DMS 273 (cell line): ENCODE measurements around the gene ANAPC15.
A peak's percentile ranks its signal among the peaks of the same experiment; 100 is the strongest.

Experiments used
- DNase-seq: peaks from one replicate; lab custom pipeline; 2025; ENCODE audit not compliant: unreplicated experiment; lab: John Stamatoyannopoulos, UW

Gene ANAPC15

DNA sequence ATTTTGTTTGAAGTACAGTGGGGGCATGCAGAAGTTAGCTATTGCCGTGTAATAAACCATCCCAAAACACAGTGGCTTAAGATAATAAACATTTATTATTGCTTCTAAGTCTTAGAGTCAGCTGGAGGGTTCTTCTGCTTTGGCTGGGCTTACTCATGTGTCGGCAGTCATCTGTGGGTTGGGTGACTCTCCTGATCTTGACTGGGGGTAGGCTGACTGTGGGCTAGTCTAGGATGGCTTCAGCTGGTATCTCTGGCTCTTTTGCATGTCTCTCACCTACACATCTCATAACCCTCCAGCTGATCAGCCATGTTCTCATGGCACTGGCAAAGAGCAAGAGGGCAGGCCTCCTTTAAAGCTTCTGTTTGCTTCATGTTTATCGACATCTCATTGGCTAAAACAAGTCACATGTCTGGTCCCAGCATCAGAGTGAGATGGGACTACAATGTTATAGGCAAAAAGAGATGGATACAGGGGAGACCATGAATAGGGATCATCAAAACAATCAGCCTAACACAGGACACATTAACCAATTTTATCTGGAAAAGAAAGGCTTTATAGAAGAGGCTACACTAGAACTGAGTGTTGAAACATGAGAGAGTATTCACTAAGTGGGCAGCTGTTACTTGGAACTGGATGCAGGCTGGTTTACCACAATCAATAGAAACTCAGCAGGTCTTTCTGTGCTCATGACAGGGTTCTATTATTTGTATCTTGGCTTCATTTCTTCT is 26.7 kb downstream of the ANAPC15 start:
- DNase-seq = peak; percentile 31

DNA sequence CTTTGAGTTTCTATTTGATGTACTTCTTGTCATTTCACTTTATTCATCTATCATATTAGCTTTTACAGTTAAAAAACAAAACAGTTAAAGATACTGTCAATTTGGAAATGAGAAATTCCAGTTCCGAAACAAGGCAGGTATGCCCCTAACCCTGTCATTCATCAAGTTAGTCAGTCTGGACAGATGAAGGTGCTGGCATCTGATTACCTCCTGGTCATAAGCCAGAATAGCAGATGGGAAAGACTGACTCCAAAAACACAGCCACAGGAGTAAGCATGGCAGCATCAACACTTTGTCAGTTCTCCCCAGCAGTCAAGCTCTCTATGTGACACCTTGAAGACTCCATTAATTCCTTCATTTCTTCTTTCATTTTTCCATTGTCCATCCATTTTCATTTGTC is 27.5 kb downstream of the ANAPC15 start:
- peak; percentile 89 for DNase-seq

DNA sequence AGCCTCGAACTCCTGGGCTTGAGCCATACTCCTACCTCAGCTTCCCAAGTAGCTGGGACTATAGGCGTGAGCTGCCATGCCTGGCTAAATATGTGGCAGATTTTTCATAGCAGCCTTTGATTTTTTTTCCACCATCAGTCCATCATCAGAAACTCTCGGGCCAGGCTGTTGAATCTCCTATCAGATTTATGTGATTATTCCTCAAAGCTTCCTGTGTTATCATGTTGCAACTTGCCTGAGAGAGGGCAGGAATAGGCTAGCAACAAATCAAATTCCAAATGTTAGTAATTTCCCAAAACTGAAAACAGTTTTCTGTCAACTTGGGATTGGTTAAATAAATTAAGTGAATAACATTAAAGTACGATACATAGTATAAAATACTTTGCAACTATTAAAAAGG is 28.4 kb downstream of the ANAPC15 start:
- DNase-seq = peak; percentile 31

DNA sequence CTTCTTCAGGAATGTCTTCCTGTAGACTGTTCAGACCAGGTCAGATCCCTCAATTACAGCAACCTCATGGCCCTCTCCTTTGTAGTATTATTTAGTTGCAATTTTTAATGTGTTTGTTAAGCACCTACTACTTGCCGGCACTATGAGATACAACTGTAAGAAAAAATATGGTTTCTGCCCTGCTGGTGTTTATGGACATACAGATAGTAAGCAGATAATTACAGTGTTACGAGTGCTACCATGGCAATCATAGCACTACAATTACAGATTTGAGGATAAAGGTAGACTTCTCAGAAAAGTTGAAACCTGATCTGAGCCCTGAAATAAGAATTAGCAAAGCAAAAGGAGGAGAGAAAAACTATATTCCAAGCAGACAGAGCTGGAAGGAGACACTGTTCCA is 29.1 kb downstream of the ANAPC15 start:
- no peak for DNase-seq

DNA sequence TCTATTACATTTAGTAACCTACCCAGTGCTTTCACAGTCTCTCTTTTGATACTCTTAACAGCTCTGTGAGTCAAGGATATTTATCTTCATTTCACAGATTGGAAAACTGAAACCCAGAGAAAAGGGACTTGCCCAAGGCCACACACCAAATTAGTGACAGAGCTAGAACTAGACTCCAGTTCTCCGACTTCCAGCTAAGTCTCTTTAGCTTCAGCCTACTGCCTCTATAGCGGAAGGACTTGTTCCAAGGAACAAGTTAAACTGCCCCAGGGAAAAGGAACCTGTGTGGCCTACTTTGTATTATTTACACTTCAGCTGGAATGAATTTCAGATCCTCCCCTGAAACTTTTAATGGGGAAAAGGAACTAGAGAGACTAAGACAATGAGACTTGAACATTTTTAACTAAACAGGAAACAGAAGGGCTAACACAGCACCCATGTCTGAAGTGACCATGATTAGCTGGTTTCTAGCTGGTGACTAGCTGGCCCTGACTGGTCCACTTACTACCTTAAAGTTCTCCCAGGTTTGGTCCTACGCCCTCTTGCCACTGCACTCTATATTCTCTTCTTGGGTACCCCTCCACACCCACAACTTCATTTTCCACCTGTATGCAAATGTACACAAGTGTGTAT is 30.6 kb downstream of the ANAPC15 start:
- DNase-seq = no peak

DNA sequence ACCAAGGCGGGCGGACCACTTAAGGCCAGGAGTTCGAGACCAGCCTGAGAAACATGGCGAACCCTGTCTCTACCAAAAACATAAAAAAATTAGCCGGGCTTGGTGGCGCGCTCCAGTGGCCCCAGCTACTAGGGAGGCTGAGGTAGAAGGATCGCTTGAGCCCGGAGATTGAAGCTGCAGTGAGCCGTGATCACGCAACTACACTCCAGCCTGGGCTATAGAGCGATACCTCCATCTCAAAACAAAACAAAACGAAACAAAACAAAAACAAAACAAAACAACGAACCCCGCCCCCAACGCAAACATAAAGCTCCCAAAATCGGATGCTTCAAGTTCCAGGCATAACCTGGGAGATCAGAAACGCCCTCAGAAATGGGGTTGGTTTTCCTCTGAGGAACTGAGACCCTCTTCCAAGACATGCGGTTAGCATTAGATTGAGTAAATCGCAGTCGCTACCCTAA is 31.3 kb downstream of the ANAPC15 start:
- DNase-seq = no peak

DNA sequence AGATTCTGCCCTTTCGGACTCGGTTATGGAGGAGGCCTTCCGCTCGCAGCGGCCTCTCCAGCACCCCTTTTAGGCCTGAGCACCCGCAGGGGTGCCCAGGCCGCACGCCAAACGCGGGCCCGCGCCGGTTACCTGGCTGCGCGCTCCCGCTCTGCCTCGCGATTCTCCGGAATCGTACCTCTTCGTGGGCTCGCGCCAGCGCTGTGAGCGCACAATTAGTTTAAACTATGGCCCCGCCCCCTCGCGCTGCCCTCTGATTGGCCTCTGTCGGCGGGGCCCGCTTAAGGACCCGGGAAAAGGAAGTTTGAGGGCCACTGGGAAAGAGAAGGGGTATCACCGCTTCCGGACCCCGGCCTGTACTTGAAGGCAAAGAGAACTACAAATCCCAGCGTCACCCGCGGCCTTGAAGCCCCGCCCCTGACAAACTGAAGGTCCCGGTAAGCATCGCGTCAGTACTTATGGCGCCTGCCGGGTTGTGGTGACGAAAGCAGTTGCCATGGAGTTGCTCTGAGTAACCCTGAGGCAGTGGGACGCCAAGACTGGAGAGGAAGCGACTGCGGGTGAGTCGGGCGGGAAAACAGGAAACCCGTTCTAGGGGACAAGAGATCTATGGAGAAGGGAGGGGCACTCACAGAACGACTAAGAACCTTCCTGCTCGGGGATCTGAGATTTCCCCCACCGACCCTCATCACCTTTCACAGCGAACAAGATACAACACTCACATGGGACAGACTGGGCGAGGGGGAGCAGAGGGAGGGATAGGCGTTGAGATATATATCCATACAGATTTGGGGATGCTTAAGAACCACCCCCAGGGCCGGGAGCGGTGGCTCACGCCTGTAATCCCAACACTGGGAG is 31.9 kb downstream of the ANAPC15 start, which contains the start of the genes LRRC51 and NUMA1:
Gene LRRC51, plus strand, starts transcription at position 525 of the 858 bp plus-strand sequence. CDS start 8,234 bp downstream, outside the sequence.
Gene NUMA1, minus strand, starts transcription at position 217 of the 858 bp plus-strand sequence. CDS start 44,599 bp downstream, outside the sequence.
- DNase-seq = peak; percentile 99

DNA sequence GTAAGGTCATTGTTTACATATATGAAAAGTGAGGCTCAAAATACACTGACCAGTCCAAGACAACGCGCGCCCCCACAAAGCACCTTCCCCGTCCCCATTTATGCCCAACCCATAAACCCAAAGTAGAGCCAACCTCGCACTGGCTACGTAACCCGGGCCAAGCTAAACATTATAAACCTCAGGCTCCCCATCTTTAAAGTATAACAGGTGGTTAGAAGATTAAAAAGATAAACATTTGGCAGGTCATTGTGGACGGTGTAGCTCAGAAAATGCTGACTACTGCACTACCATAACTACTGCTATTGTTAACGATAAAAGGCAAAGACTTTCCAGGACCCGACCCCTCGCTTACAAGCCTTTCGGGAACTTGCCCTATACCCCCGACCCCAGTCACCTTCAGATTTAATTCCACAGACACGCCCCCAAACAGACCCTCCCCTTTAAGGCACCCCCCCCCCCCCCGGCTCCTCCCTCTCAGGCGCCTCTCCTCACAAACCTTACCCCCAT is 32.6 kb downstream of the ANAPC15 start:
- DNase-seq = peak; percentile 71

DNA sequence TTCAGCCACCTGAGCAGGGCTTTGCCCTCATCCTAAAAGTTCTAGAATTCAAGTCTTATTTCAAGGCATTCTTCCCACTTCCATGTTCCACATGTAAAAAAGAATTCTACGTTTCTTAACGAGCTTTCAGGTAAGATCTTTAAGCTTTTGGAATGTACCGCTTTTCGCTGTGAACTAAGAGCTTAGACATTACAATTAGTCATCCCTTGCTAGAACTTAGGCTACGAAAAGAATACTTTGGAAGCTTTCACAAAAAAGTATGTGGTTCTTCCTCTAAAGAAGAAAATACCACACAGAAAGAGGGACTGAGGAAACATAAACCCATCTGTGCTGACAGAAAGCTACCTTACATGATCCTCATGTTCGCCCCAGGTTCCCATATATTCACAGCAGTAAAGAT is 34.0 kb downstream of the ANAPC15 start:
- DNase-seq = no peak

DNA sequence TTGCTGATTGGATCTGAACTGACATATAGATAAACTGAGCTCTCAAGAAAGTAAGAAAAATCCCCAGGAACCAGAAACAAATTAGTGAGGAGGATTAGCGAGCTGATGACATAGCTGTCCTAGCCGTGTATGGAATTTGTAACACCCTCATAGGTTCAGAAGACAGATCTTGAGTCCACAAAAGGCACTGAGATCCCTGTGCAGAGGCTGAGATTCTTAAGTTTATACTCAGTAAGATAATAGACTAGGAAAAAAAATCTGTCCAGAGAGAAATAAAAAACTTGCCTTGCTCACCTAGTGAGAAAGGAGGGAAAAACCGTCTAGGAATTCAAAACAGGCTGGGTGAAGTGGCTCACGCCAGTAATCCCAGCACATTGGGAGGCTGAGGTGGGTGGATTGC is 36.7 kb downstream of the ANAPC15 start:
- no peak for DNase-seq

DNA sequence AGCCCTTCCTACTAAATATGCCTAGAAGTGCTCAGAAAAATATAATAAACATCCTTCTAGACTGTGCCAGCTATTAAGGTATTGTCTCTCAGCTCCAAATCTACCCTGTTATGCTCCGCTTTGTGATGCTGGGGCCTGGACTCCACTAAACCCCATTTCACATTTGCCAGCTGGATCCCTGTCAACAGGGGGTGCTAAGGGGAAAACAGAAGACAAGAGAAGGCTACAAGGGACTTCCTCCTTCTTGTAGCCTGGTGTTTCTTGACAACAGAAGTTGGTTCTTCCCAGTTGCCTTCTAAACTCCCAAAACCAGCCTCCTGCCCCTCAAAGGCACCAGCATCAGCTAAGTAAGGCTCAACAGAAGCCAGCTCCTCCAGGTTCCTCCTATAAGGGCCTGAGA is 37.4 kb downstream of the ANAPC15 start:
- DNase-seq = peak; percentile 14

DNA sequence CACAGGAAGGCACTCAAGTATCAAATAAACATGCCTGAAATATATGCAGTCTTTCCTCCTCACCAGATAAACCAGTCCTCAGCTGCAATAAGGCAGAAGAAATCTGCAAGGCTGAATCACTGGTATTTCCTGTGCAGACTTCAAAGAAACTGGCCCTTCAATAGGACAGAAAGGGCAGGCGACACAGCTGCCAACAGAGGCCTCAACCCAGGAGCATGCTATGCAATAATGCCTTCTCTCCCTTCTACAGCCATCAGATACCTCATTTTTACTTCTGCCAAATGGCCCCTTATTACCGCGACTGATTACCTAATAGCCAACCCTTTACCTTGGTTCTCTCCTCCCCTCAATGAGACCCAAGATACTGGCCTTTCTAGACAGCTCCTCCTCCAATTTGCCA is 40.1 kb downstream of the ANAPC15 start:
- DNase-seq = no peak

DNA sequence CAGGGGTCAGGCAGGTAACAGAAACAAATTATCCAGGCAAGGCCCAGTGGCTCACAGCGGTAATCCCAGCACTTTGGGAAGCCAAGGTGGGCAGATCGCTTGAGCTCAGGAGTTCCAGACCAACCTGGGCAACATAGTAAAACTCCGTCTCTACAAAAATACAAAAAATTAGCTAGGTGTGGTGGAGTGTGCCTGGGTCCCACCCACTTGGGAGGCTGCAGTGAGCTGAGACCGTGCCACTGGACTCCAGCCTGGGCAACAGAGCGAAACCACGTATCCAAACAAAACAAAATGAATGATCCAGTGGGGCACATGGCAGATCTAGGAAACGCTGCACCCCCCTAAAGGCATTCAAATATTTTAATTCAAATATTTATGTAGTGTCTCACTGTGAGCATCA is 42.0 kb downstream of the ANAPC15 start:
- no peak for DNase-seq

DNA sequence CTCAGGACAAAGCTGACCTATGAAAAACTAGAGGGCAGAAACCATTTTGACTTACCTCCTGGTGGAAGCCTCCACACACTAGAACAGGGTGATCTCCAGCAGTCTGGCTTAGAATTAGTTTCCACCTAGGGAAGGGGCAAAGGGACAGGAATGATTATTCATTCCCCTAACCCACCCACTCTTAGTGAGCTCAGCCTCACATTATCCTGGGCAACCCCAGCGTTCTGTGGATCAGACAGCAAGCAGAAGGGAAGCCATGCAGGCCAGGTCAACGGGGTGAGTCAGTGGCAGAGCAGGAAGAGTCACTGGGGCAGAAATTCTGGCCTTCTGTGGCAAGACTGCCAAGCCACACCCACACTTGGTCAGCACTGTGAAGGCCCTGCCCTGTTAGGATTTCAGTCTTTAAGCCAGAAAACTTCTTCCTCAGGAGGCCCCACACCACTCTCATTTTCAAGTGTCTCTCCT is 42.7 kb downstream of the ANAPC15 start:
- DNase-seq = no peak

DNA sequence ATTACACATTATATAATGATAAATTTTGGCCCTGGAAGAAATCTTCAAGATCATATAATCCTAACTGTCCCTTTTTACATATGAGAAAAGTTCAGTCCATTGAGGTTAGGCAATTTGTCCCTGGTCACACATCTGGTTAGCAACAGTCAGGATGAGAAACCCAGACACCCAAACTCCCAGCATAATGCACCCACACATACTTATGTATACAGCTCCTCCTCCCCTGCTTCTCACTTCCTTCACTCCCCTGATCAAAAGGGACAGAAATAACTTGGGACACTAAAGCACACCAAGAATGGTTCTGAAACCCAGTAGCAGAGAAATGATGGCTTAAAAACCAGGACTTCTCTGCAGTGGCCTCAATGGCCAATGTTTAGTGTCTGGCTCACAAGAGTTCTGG is 43.3 kb downstream of the ANAPC15 start:
- DNase-seq = no peak

DNA sequence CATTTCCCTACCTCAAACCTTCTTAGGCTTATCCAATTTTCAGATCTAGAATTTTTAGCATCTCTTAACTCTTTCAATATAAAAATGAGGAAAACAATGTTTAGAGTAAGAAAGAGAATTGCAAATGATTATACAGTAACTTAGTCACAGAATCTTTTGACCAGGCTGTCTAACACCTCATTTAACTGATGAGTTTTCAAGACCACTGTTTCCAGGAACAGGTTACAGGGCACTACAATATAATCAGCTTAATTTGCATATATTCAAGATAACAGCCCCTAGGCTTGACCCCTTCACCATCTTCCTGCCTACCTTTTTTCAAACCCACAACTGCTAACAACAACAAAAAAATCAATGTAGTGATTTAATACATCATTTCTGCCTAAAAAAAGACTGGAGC is 44.8 kb downstream of the ANAPC15 start:
- DNase-seq = no peak

DNA sequence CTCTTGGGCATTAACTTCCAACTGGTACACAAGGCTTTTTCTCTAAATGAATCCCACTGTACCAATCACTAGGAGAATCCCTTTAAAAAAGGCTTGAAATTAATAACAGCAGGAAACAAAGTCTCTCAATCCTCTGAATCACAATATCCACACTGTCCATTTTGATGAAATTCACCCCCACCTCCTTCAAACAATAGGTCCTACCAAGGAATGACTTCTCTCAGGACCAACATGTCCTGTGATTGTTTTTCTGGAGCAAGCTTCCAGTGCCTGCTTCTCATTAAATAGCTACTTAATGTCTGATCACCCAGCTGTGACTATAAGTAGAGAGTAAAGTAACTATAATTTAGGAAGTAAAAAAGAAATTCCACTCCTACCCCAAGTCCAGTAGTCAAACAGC is 45.2 kb downstream of the ANAPC15 start:
- no peak for DNase-seq

DNA sequence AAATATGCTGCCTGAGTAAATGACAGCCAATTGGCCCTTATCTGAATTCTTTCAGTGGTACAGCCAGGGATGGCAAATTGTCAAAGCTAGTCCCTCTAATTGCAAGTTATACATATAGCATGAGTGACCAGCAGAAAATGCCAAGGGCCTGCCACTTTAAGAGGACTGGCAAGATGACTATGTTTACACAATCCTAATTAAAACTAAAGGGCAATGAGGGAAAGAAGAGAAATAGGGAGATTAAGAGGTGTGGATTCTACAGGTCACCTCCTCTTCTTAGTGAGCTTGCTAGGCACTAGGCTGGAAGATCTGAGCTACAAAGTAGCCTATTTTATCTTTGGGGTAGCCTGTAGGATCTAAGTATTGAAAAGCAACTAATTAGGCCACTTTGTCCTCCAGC is 45.6 kb downstream of the ANAPC15 start:
- no peak for DNase-seq

DNA sequence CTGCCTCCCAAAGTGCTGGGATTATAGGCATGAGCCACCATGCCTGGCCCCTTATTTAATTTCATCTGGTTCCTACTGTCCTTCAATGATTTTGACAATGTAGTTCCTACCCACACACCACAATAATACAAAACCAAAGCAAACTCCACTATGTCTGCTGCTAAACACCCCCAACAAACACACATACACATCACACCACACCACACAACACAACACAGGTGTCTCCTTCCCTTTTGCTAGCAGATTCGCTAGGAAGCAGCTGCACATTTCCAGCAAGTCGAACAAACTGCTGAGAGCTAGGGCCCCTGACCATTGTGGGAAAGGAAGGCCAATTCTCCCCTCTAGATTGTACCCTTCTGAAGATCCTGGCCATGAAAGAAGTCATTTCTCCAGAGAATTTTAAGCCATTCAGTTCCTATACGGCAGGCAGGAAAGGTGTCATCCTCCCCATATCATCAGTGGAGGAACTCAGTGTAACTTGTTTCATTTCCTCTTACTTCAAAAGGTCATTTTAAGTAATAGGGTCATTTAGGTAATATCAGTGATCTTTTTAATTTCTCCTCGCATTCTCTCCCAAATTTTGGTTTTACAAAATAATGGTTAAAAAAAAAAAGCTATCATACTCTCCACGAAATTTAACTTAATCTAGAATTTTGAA is 50.6 kb downstream of the ANAPC15 start:
- no peak for DNase-seq
